Vagina (tissue), 2 donors: ENCODE measurements around the gene FADS3. TPM values are rescaled to one million over a fixed set of nuclear protein-coding genes. Genes with fewer than 3 reads are reported as not detected.

Experiments
- DNase-seq, 2 donors: peaks; one replicate each; pipeline ENCODE4 v3.0.0-alpha.2; 2017; ENCODE audit errors: extremely low spot score in 2 of 2
- H3K27ac ChIP-seq: fragments of 200-600 bp; sonication (generic); one replicate; pipeline ENCODE4 v1.5.1; 2019
- H3K27me3 ChIP-seq: fragments of 200-600 bp; sonication (generic); one replicate; pipeline ENCODE4 v1.5.1; 2019
- H3K36me3 ChIP-seq, 2 donors: fragments of 200-600 bp; sonication (generic); one replicate each; pipeline ENCODE4 v1.5.1; 2017 to 2019
- H3K4me1 ChIP-seq: fragments of 200-600 bp; sonication (generic); one replicate; pipeline ENCODE4 v1.5.1; 2019
- H3K4me3 ChIP-seq, 2 donors: fragments of 200-600 bp; sonication (generic); 1 replicate in 1 of 2; 2 replicates in 1 of 2; pipeline ENCODE4 v1.5.1; 2016 to 2019
- H3K9me3 ChIP-seq: fragments of 200-600 bp; sonication (generic); one replicate; pipeline ENCODE4 v1.5.1; 2019
- CTCF ChIP-seq, 3 experiments: fragments of 450-650 bp in 2 of 3; fragments of 200-600 bp in 1 of 3; sonication (generic) in 1 of 3; IDR thresholded peaks; one replicate each; pipeline ENCODE4 v1.5.1; 2017 to 2019; ENCODE audit warnings: antibody characterized with exemption in 3 of 3, mild to moderate bottlenecking in 2 of 3, moderate library complexity in 2 of 3
- POLR2A ChIP-seq, 2 donors: fragments of 450-650 bp; IDR thresholded peaks; one replicate each; pipeline ENCODE4 v1.6.1; 2017; ENCODE audit warnings: antibody characterized with exemption in 2 of 2, mild to moderate bottlenecking in 2 of 2, moderate library complexity in 2 of 2
- POLR2AphosphoS5 ChIP-seq, 2 donors: sonication (generic); formaldehyde crosslinking; IDR thresholded peaks; one replicate each; pipeline ENCODE4 v1.9.0; 2017; ENCODE audit warnings: antibody characterized with exemption in 2 of 2, mild to moderate bottlenecking in 2 of 2, low read depth in 1 of 2; ENCODE audit not compliant: insufficient read depth in 1 of 2
- intact Hi-C: fragments of 100-400 bp; cut with DNase I; formaldehyde crosslinking; loops from one replicate; pipeline ENCODE4 v1.15.1; 2023
- microRNA-seq: library from miRNA; unstranded; fragments of <30 nt; microRNA quantifications from one replicate; pipeline ENCODE4, GENCODE V29; 2017; ENCODE audit warnings: borderline number of aligned reads, borderline replicate concordance
- small RNA-seq: library from RNA; depleted of rRNA; stranded (forward); fragments of <200 nt; gene quantifications from one replicate; pipeline ENCODE3, GENCODE V24; 2016
- total RNA-seq: library from RNA; depleted of rRNA; stranded (reverse); fragments of >200 nt; gene quantifications from one replicate; pipeline ENCODE4 v1.2.3, GENCODE V29; 2016

FADS3 gene
- total RNA-seq, 1 donor from 2014 or later = 41.5 TPM

DNA sequence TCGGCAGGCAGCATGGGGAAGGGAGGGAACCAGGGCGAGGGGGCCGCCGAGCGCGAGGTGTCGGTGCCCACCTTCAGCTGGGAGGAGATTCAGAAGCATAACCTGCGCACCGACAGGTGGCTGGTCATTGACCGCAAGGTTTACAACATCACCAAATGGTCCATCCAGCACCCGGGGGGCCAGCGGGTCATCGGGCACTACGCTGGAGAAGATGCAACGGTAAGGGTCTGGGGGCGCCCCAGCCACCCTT, 63.0 kb downstream of the FADS3 start:
- H3K36me3 ChIP-seq = no peaks in the 10 kb centered on the region
- DNase-seq = no peak
- intact Hi-C loops = no loop called here
- peaks cover 46% of the 10 kb centered on the region for H3K4me1 ChIP-seq
- no peaks in the 10 kb centered on the region for H3K27me3 ChIP-seq
- H3K27ac ChIP-seq = peak overlapping the region; percentile 78
- H3K4me3 ChIP-seq = peak overlapping the region; percentile 65 to 66
- TF ChIP-seq POLR2A (IDR thresholded peaks at IDR 0.05) = no peak
- no peak for TF ChIP-seq POLR2AphosphoS5 (IDR thresholded peaks at IDR 0.05; ENCODE audit: insufficient read depth in 1 of 2, low read depth in 1 of 2)
- TF ChIP-seq CTCF (IDR thresholded peaks at IDR 0.05) = no peak
- H3K9me3 ChIP-seq = no peaks in the 10 kb centered on the region

DNA sequence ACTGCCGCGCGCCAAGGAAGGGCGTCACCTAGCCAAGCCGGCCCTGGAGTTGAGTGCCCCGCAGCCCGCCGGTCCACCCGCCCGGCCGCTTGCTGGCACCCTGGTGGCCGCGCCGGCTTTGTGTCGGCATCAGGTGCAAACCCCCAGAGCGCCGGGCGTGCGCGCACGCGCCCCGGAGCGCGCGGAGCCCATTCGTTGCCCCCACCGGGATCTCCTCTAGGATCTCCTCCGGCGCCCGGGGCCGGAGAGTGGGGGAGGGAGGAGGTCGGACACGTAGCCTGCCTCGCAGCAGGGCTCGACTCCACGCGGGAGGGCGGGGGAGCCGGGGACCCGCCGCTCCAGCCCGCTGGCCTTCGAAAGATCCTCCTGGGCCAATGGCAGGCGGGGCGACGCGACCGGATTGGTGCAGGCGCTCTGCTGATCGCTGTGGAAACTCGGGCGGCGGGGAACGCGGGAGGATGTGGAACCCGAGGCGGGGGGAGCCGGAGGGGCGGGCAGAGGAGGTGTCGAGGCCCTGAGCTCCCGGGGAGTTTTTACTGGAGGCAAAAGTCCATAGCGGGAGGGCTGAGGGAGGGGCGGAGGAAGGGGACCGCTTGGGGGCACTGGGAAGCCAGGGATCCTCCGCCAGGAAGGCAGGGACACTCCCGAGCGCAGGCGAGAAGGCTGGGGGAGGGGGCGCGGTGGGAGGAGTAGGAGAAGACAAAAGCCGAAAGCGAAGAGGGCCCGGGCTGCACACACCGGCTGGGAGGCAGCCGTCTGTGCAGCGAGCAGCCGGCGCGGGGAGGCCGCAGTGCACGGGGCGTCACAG, 63.6 kb downstream of the FADS3 start, which contains the start of gene FADS2:
Gene FADS2, plus strand, starts transcription at position 730 of the 808 bp plus-strand sequence. CDS start 91 bp downstream, outside the sequence.
- Histone ChIP-seq H3K4me1 (peaks cover 46% of the 10 kb centered on the region), H3K4me3 (peak within 1 kb of the TSS; percentile 65 to 66), H3K36me3 (no peaks in the 10 kb centered on the region), H3K27ac (peak within 1 kb of the TSS; percentile 78), H3K27me3 (no peaks in the 10 kb centered on the region), H3K9me3 (no peaks in the 10 kb centered on the region)
- DNase-seq = no peak
- intact Hi-C loops = no loop called here
- TF ChIP-seq POLR2AphosphoS5 (IDR thresholded peaks at IDR 0.05; ENCODE audit: insufficient read depth in 1 of 2, low read depth in 1 of 2) (peak in 1 of 2 donors; percentile 78), CTCF (IDR thresholded peaks at IDR 0.05) (peak in 1 of 3 experiments; percentile 7), POLR2A (IDR thresholded peaks at IDR 0.05) (peak in 1 of 2 donors; percentile 20)

DNA sequence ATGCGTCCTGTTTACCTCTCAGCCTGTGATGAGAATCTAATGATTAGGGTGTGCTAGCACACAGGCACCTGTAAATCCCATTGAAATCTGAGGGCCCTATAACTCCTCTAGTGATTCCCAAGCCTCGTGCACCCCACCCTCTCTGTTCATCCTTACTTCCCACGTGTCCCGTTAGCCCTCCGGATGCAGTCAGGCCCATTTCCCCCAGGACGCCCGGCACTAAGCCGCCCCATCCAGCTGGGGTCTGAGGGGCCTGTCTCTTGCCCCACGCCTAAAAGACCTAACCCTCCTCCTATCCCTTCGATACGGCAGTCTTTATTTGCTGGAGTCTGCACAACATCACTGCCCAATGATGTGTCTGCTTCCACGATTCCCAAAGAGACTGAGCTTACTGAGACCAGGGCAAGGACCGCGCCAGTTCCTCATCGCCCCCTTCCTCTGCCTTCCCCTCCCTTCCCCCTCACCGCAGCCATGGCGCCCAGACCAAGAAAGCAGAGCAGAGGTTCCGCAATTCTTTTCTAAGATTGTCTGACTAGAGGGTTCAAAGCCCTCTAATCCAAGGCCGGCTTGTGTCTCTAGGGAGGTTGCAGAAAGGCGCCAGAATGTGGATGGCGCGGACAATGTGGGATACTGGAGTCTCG, 64.3 kb downstream of the FADS3 start:
- intact Hi-C loops = no loop called here
- Histone ChIP-seq H3K4me1 (peaks cover 44% of the 10 kb centered on the region), H3K36me3 (no peaks in the 10 kb centered on the region), H3K4me3 (peak overlapping the region; percentile 65 to 66), H3K9me3 (no peaks in the 10 kb centered on the region), H3K27me3 (no peaks in the 10 kb centered on the region), H3K27ac (peak overlapping the region; percentile 78)
- TF ChIP-seq POLR2A (IDR thresholded peaks at IDR 0.05) = no peak
- TF ChIP-seq CTCF (IDR thresholded peaks at IDR 0.05) = no peak
- no peak for TF ChIP-seq POLR2AphosphoS5 (IDR thresholded peaks at IDR 0.05; ENCODE audit: insufficient read depth in 1 of 2, low read depth in 1 of 2)
- no peak for DNase-seq

Small RNA genes within 50 kb of the gene (microRNA-seq; reads per million reads assigned to microRNA genes)
- gene MIR6746 = not detected

Small RNA genes within 50 kb of the gene (small RNA-seq; reads per million reads assigned to genes)
- gene MIR6746 = not detected
- gene RNU6-1243P = not detected

Other genes with a start within 250 kb of the FADS3 start
- gene DAGLA, start 211.2 kb downstream of the FADS3 start, total RNA-seq = 1.5 TPM
- gene MYRF, start 138.9 kb downstream of the FADS3 start, total RNA-seq = 0.25 TPM
- gene TMEM258, start 98.9 kb downstream of the FADS3 start, total RNA-seq = 47.9 TPM
- 9.6 TPM for gene FEN1, start 98.6 kb downstream of the FADS3 start, total RNA-seq
- gene FADS1, start 74.5 kb downstream of the FADS3 start, total RNA-seq = 9.8 TPM
- gene FADS2, start 63.2 kb downstream of the FADS3 start, total RNA-seq = 25.5 TPM
- 32.2 TPM for gene RAB3IL1, start 26.0 kb upstream of the FADS3 start, total RNA-seq
- 4.4 TPM for gene BEST1, start 58.8 kb upstream of the FADS3 start, total RNA-seq
- gene FTH1, start 76.1 kb upstream of the FADS3 start, total RNA-seq = 2,421 TPM
- gene INCENP, start 232.5 kb upstream of the FADS3 start, total RNA-seq = 39.0 TPM